GM23338 (cell line): Measurements from ENCODE around the gene MYH10.

Experiments
- EZH2 ChIP-seq: fragments of 200-600 bp; sonication (generic); IDR thresholded peaks from one replicate; pipeline ENCODE4 v1.8.0; 2017; ENCODE audit warnings: antibody characterized with exemption, mild to moderate bottlenecking, low read depth; ENCODE audit not compliant: unreplicated experiment
- EZH2phosphoT487 ChIP-seq: fragments of 200-600 bp; sonication (generic); IDR thresholded peaks from one replicate; pipeline ENCODE4 v1.8.1; 2018; ENCODE audit warnings: antibody characterized with exemption; ENCODE audit not compliant: unreplicated experiment
- JUNB ChIP-seq: IDR thresholded peaks from one replicate; pipeline ENCODE4 v1.6.1; 2016; ENCODE audit warnings: antibody characterized with exemption; ENCODE audit not compliant: unreplicated experiment
- POLR2AphosphoS5 ChIP-seq: IDR thresholded peaks from 2 replicates; pipeline ENCODE4 v1.6.1; 2016; ENCODE audit warnings: antibody characterized with exemption, low read depth
- STAT1 ChIP-seq: IDR thresholded peaks from one replicate; pipeline ENCODE4 v1.6.1; 2016; ENCODE audit warnings: antibody characterized with exemption; ENCODE audit not compliant: unreplicated experiment
- ZNF114 ChIP-seq: fragments of 250-450 bp; sonication (Bioruptor Pico); IDR thresholded peaks from 2 replicates; pipeline ENCODE4 v1.5.0; 2020; ENCODE audit warnings: mild to moderate bottlenecking, moderate library complexity
- TF ChIP-seq, protein P1 (sequence below), 2 experiments: fragments of 200-600 bp in 1 of 2; sonication (generic) in 1 of 2; conservative IDR thresholded peaks; 2 replicates each; pipeline versions ENCODE4 v1.5.1 to v1.6.1; 2016 to 2017; ENCODE audit warnings: antibody characterized with exemption in 2 of 2, low read depth in 2 of 2, mild to moderate bottlenecking in 2 of 2, moderate library complexity in 1 of 2
- TF ChIP-seq, protein P2 (sequence below): IDR thresholded peaks from 2 replicates; pipeline ENCODE4 v1.6.1; 2016; ENCODE audit warnings: antibody characterized with exemption
- TF ChIP-seq, protein P3 (sequence below): IDR thresholded peaks from one replicate; pipeline ENCODE4 v1.6.1; 2018; ENCODE audit warnings: antibody characterized with exemption; ENCODE audit not compliant: unreplicated experiment

DNA sequence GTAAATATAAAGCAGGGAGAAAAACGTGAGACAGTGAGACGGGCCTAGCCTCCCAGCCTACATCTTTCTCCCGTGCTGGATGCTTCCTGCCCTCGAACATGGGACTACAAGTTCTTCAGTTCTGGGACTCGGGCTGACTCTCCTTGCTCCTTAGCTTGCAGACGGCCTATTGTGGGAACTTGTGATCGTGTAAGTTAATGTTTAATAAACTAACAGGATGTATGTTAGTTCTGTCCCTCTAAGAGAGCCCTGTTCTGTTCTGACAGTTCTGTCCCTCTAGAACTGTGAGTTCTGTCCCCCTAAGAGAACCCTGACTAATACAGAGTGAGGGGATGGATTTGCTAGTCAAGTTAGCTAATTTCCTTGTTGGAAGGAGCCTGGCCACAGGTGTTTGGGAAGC lies 16.7 kb upstream of the MYH10 start:
- TF ChIP-seq, protein P1, sequence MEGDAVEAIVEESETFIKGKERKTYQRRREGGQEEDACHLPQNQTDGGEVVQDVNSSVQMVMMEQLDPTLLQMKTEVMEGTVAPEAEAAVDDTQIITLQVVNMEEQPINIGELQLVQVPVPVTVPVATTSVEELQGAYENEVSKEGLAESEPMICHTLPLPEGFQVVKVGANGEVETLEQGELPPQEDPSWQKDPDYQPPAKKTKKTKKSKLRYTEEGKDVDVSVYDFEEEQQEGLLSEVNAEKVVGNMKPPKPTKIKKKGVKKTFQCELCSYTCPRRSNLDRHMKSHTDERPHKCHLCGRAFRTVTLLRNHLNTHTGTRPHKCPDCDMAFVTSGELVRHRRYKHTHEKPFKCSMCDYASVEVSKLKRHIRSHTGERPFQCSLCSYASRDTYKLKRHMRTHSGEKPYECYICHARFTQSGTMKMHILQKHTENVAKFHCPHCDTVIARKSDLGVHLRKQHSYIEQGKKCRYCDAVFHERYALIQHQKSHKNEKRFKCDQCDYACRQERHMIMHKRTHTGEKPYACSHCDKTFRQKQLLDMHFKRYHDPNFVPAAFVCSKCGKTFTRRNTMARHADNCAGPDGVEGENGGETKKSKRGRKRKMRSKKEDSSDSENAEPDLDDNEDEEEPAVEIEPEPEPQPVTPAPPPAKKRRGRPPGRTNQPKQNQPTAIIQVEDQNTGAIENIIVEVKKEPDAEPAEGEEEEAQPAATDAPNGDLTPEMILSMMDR (conservative IDR thresholded peaks at IDR 0.05; ENCODE audit: low read depth in 2 of 2), result no peak
- TF ChIP-seq JUNB (no peak), POLR2AphosphoS5 (no peak), EZH2phosphoT487 (no peak), EZH2 (no peak), STAT1 (no peak), ZNF114 (CRISPR knock-in tag) (no peak)
- TF ChIP-seq, protein P2, sequence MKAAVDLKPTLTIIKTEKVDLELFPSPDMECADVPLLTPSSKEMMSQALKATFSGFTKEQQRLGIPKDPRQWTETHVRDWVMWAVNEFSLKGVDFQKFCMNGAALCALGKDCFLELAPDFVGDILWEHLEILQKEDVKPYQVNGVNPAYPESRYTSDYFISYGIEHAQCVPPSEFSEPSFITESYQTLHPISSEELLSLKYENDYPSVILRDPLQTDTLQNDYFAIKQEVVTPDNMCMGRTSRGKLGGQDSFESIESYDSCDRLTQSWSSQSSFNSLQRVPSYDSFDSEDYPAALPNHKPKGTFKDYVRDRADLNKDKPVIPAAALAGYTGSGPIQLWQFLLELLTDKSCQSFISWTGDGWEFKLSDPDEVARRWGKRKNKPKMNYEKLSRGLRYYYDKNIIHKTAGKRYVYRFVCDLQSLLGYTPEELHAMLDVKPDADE, result no peak
- TF ChIP-seq, protein P3, sequence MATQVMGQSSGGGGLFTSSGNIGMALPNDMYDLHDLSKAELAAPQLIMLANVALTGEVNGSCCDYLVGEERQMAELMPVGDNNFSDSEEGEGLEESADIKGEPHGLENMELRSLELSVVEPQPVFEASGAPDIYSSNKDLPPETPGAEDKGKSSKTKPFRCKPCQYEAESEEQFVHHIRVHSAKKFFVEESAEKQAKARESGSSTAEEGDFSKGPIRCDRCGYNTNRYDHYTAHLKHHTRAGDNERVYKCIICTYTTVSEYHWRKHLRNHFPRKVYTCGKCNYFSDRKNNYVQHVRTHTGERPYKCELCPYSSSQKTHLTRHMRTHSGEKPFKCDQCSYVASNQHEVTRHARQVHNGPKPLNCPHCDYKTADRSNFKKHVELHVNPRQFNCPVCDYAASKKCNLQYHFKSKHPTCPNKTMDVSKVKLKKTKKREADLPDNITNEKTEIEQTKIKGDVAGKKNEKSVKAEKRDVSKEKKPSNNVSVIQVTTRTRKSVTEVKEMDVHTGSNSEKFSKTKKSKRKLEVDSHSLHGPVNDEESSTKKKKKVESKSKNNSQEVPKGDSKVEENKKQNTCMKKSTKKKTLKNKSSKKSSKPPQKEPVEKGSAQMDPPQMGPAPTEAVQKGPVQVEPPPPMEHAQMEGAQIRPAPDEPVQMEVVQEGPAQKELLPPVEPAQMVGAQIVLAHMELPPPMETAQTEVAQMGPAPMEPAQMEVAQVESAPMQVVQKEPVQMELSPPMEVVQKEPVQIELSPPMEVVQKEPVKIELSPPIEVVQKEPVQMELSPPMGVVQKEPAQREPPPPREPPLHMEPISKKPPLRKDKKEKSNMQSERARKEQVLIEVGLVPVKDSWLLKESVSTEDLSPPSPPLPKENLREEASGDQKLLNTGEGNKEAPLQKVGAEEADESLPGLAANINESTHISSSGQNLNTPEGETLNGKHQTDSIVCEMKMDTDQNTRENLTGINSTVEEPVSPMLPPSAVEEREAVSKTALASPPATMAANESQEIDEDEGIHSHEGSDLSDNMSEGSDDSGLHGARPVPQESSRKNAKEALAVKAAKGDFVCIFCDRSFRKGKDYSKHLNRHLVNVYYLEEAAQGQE, result no peak
